ENCODE results near the gene RNF212.

Gene RNF212

GRCh38 chr4:1075225-1075624, 38.1 kb downstream of the RNF212 start:
- no peak overlapping the region for H3K4me3 ChIP-seq (replicated peaks; ENCODE audit: low read depth, low read length)
- DNase-seq (ENCODE audit: extremely low read depth, low read depth): no peak
- TF ChIP-seq, protein P1, sequence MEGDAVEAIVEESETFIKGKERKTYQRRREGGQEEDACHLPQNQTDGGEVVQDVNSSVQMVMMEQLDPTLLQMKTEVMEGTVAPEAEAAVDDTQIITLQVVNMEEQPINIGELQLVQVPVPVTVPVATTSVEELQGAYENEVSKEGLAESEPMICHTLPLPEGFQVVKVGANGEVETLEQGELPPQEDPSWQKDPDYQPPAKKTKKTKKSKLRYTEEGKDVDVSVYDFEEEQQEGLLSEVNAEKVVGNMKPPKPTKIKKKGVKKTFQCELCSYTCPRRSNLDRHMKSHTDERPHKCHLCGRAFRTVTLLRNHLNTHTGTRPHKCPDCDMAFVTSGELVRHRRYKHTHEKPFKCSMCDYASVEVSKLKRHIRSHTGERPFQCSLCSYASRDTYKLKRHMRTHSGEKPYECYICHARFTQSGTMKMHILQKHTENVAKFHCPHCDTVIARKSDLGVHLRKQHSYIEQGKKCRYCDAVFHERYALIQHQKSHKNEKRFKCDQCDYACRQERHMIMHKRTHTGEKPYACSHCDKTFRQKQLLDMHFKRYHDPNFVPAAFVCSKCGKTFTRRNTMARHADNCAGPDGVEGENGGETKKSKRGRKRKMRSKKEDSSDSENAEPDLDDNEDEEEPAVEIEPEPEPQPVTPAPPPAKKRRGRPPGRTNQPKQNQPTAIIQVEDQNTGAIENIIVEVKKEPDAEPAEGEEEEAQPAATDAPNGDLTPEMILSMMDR (IDR thresholded peaks at IDR 0.05; ENCODE audit: low read depth, low read length, missing control alignments): no peak

DNA sequence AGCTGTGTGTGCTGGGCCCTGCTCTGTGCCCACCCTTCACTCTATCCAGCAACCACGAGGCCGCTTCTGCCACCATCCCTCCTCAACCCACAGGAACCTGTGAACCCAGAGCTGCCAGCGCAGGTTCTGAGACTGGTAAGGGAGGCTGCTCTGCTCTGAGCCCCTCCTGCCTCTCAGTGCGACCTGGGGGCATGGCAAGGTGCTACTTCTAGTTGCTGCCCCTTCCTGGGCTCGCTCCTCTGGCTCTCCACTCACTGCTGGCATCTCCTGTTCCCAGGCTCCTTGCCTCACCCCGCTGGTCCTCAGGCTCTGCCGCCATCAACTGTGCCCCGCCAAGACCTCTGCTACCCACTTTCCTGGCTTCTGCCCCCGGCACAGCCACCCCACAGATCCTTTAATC, 39.3 kb downstream of the RNF212 start:
- H3K4me3 ChIP-seq (replicated peaks; ENCODE audit: low read depth, low read length): no peak overlapping the region
- TF ChIP-seq, protein P1 (IDR thresholded peaks at IDR 0.05; ENCODE audit: low read depth, low read length, missing control alignments): no peak
- no peak for DNase-seq (ENCODE audit: extremely low read depth, low read depth)

- no peak overlapping the region for H3K4me3 ChIP-seq (replicated peaks; ENCODE audit: low read depth, low read length)
- TF ChIP-seq, protein P1 (IDR thresholded peaks at IDR 0.05; ENCODE audit: low read depth, low read length, missing control alignments): peak; percentile 74
- DNase-seq (ENCODE audit: extremely low read depth, low read depth): peak; percentile 25
Observed at GRCh38 chr4:1072830-1073446, 40.4 kb downstream of the RNF212 start.

- H3K4me3 ChIP-seq (replicated peaks; ENCODE audit: low read depth, low read length): no peak overlapping the region
- no peak for DNase-seq (ENCODE audit: extremely low read depth, low read depth)
- TF ChIP-seq, protein P1 (IDR thresholded peaks at IDR 0.05; ENCODE audit: low read depth, low read length, missing control alignments): no peak
Observed at GRCh38 chr4:1069394-1069793, 44.0 kb downstream of the RNF212 start.

DNA sequence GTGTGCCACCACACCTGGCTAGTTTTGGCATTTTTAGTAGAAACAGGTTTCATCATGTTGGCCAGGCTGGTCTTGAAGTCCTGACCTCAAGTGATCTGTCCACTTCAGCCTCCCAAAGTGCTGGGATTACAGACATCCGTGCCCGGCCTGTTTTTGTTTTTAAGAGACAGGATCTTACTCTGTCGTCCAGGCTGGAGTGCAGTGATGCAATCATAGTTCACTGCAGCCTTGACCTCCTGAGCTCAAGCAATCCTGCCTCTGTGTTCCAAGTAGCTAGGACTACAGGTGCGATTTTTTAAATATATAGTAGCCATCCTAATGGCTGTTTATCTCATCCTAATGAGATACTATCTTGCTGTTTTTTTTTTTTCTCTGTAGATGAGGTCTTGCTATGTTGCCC, 47.6 kb downstream of the RNF212 start:
- no peak for DNase-seq (ENCODE audit: extremely low read depth, low read depth)
- TF ChIP-seq, protein P1 (IDR thresholded peaks at IDR 0.05; ENCODE audit: low read depth, low read length, missing control alignments): no peak
- no peak overlapping the region for H3K4me3 ChIP-seq (replicated peaks; ENCODE audit: low read depth, low read length)

GRCh38 chr4:1062419-1062818, 50.9 kb downstream of the RNF212 start:
- TF ChIP-seq, protein P1 (IDR thresholded peaks at IDR 0.05; ENCODE audit: low read depth, low read length, missing control alignments): no peak
- DNase-seq (ENCODE audit: extremely low read depth, low read depth): no peak

DNA sequence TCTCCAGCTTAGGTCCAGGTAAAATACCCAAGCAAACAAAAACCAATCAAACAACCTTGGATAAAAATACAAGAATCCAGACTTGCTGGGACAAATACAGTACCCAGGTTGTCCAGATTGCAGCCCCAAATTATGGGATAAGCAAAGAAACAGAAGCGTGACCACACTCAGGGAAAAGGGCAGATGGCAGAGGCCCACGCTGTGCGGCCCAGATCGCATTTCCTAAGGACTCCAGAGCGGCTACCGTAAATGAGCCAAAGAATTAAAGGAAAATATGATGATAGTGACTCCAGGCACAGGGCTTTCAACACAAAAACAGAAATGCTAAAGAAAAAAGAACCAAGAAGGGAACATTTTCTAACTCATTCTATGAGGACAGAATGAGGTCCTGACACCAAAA, 51.6 kb downstream of the RNF212 start:
- no peak for DNase-seq (ENCODE audit: extremely low read depth, low read depth)
- H3K4me3 ChIP-seq (replicated peaks; ENCODE audit: low read depth, low read length): no peak overlapping the region
- TF ChIP-seq, protein P1 (IDR thresholded peaks at IDR 0.05; ENCODE audit: low read depth, low read length, missing control alignments): no peak

More at GRCh38 chr4:1062419-1062818, 50.9 kb downstream of the RNF212 start:
- no peak overlapping the region for H3K4me3 ChIP-seq (replicated peaks; ENCODE audit: low read depth, low read length)

Measured in HFF-Myc (cell line).